Measurements from ENCODE around the gene GRIP2.
"Not testable (repeated sequence)": the region's sequence is repeated elsewhere in the genome, so short reads cannot be mapped to it uniquely, and the experiment has no call there.

Gene GRIP2

DNA sequence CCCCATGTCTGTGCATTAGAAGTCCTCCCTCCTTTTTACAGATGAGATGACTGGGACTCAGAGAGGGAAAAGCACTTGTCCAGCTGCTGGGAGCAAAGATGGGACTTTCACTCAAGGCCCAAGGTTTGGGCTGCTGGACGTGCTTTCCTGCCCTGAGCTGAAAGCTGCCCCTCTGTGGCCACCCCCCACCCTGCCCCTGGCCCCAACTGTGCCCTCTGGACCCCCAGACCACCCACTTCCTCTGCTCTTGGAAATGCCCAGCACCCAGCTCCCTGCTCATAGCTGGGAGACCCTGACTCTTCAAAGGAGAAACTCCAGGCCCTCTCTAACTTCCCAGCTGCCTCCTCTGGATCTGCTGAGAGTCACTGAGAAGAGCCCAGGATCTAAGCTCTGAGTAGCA, 20.7 kb downstream of the GRIP2 start:
- no peak for DNase-seq

DNA sequence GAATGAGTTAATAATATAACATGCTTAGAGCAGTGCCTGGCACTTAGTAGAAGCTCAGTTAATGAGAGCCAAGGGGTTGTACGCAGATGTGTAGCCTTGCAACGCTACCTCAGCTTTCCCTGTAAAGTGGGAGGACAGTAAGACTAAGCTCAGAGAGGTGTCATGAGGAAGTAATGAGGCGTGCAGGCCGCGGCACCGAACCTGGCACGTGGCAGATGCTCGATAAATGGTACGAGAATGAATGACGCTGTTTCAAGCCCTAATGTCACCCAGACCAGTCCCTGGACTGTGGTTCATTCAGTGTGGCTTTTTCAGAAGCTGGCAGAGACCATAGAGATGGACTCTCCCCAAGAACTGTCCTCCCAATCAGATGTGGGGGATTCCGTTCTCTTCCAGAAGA, 21.2 kb downstream of the GRIP2 start:
- no peak for DNase-seq

- DNase-seq: no peak
Measured at GRCh38 chr3:14518432-14518802, 21.7 kb downstream of the GRIP2 start.

- no peak for DNase-seq
Measured at GRCh38 chr3:14517601-14518431, 22.3 kb downstream of the GRIP2 start.

GRCh38 chr3:14516738-14517345, 23.3 kb downstream of the GRIP2 start:
- no peak for DNase-seq

- not testable (repeated sequence) for DNase-seq
Measured at GRCh38 chr3:14515526-14515925, 24.6 kb downstream of the GRIP2 start.

DNA sequence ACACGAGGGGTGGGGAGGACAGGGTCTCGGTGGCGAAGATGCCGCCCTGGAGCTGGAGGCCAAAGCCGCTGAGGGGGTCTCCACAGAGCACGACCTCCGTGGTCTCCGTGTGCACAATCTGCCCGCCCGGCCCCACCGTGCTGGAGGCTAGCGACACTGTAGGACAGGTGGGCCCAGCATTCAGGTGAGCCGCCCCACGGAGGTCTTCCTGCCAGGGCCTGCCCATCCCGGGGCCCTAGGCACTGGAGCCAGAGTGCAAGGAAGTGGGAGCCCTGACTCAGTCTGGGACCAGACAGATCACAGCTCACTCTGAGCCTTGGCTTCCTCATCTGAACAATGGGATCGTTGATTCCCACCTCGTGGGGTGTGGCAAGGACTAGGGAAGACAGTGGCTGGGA, 25.8 kb downstream of the GRIP2 start:
- no peak for DNase-seq

GRCh38 chr3:14513566-14514322, 26.4 kb downstream of the GRIP2 start:
- DNase-seq: no peak

DNA sequence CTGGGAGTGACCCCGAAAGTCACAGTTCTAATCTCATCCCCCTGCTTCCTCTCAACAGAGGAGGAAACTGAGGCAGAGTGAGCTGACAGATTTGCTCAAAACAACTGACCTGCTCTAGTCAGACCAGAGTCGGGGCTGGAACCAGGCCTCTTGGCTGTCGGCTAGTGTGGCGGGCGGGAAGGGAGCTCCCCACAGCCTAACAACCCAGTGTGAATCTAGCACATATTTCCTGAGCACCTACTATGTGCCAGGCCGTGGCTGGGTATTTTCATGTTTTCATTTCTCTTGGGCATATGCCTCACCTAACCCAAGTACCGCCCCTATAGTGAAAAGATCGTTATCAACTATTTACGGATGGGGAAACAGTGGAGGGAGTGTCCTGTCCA, 27.2 kb downstream of the GRIP2 start:
- no peak for DNase-seq

DNA sequence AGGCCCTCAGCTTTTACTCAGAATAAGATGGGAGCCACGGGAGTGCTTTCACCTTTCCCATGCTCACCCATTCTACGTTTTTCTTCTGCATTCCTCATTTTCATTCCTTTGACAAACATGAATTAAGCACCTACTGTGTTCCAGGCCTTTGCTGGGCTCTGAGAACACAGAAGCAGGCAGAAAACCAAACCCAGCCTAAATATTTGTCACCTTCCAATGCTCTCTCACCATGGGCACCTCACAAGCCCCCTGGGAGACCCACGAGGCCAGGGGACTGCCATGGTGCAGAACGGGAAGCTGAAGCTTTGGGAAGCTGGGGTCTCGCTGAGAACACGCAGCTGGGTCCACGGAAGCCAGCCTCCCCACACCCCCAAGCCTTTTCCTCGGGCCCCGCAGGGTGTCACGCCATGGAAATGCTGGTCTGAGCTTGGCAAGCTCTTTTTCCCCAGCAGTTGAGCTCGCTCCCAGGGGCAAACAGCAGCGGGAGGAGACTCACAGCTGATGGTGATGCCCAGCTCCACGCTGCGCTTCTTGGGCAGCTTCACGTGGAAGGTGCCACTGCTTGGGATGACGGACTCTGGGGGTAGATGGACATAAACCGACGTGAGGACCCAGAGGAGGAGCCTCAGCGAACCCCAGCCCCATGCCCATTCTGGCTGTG, 27.7 kb downstream of the GRIP2 start:
- no peak for DNase-seq

DNA sequence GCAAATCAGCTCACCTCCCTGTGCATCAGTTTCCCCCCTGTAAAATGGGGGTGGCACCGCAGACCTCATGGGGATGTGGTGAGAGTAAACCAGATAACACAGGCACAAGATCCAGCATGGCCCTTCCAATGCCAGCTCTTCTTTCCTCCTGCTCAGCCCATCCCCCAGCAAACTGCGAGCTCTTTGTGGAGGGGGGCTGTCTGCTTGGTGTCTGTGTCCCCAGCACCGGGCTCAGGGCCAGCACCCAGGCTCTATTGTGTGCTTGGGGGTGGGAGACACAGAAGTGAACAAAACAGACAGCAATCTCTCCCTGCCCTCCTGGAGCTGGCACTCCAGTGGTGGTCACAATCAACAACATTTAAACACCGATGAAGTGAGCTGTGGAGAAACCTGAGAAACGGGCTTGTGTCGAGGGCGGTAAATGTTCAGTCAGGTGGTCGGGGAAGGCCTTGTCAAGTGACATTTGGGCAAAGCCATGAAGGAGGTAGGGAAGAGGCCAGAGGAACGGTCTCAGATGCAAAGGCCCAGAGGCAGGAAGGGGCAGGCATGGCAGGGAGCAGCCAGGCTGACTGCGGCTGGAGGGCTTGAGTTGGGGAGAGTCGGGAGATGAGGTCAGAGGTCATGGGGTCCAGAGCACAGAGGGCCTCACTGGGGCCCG, 28.4 kb downstream of the GRIP2 start:
- DNase-seq: no peak

DNA sequence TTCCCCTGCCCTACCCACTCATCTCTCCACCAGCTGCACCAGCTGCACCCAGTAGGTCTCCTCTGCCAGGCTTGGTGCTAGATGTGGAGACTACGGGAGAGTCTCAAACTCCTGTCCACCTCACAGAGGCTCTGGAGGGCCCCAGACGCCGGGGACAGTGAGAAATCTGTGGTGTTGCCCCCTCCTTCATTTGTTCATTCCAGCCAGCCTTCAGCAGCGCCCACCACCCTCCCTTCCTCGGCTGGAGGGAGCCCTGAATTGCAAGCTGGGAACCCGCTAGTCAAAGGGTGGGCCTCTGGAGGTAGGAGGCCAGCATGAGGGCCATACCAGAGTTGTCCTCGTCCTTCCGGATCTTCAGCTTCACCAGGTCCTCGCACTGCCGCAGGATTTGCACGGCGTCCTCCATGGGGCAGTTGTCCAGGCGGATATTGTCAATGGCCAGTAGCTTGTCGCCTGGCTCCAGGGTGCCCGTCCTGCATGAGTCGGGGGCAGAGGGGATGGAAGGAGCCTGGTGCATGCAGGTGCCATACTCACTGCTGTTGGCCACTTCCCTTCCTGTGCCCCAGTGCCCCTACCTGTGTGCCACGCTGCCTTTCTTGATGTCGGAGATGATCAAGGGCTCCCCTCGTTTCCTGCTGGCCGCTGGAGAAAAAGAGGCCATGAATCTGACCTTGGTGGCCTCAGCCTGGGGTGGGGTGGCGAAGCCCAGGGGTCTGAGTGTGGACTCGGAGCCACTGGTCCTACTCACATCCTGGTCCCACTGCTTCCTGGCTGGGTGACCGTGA, 29.1 kb downstream of the GRIP2 start:
- DNase-seq: no peak

DNA sequence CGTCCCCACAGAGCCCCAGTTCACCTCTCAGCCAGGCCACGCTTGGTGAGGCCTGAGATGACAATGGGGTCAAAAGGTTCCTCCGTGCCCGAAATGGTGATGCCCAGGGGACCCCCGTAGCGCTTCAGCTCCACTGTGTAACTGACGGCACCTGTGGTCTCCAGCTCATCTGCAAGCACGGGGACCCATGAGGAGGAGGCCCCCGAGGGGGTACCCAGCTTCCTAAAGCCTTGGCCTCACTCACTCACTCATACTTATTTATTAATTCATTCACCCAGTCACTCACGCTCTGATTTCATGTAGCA, 30.4 kb downstream of the GRIP2 start:
- no peak for DNase-seq

- peak; percentile 56 for DNase-seq
Measured at GRCh38 chr3:14508966-14509795, 31.0 kb downstream of the GRIP2 start.

- DNase-seq: no peak
Measured at GRCh38 chr3:14508505-14508819, 31.7 kb downstream of the GRIP2 start.

- DNase-seq: no peak
Measured at GRCh38 chr3:14507757-14508504, 32.2 kb downstream of the GRIP2 start.

- no peak for DNase-seq
Measured at GRCh38 chr3:14507305-14507741, 32.8 kb downstream of the GRIP2 start.

- DNase-seq: no peak
Measured at GRCh38 chr3:14506626-14507304, 33.4 kb downstream of the GRIP2 start.

GRCh38 chr3:14505803-14506500, 34.2 kb downstream of the GRIP2 start:
- no peak for DNase-seq
